Ishikawa (cell line): ENCODE measurements around the gene GRM7.

ENCODE experiments used
- EP300 ChIP-seq: IDR thresholded peaks from 2 replicates; pipeline ENCODE4 v1.6.1; 2012; ENCODE audit warnings: borderline replicate concordance
- TAF1 ChIP-seq: IDR thresholded peaks from 2 replicates; pipeline ENCODE4 v1.6.1; 2012; ENCODE audit warnings: low read depth, mild to moderate bottlenecking

DNA sequence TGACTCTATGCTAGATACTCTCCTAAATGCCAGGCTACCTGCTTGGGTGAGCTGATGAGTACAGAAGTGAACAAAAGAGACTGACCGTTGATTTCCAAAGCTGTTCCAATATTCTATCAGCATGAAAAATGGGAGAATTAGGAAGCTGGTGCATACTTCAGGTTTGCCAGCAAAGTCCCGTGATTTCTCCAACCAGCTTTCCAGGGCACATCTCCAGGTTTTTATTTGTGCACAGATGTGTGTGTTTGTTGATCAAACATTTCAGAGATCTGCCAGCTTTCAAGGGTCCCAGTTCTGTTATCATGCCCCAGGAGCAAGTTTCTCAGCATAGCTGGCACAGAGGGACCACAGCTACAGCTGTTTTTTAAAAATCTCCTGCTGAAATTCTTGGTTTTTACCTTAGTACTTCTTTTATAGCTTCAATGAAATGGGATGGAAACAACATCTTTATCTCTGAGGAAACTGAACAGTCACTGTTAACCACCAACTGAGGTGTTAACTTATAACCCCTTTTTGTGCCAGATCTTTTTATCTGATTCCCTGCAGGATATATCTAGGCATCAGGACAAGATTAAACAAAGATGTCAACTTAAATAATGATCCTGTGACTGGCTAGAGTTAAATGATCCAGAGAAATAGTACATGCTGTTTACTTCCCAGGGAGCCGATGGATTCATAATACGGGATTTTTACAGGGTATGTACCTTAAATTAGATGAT is 380.8 kb downstream of the GRM7 start:
- no peak for TF ChIP-seq EP300
- no peak for TF ChIP-seq TAF1
